K562 (cell line): ENCODE measurements around the gene ANXA2. TPM values are rescaled to one million over a fixed set of nuclear protein-coding genes. Genes with fewer than 3 reads are reported as not detected.

ENCODE experiments used
- ATAC-seq: fragments of 200-7000 bp; cut with Tn5 transposase; 3 replicates; pipeline ENCODE4 v1.9.1; 2020; ENCODE audit warnings: moderate library complexity
- BruUV-seq: library from RNA; stranded (reverse); fragments of 400-500 nt; replicated peaks from 2 replicates; lab custom pipeline; 2021; lab: Mats Ljungman, UMichigan
- CTCF ChIA-PET: fragments of 300-600 bp; formaldehyde crosslinking; extraction: SDS; loops from one replicate; lab custom pipeline; 2021; ENCODE audit warnings: low intra/inter-chr PET ratio; lab: Yijun Ruan, JAX
- POLR2A ChIA-PET: fragments of 300-600, 350-650 bp; sonication (Branson Sonifier 250); formaldehyde crosslinking; extraction: SDS; loops from one replicate; lab custom pipeline; 2021; ENCODE audit warnings: antibody characterized with exemption, inconsistent platforms; lab: Yijun Ruan, JAX
- DNase-seq, 4 experiments: peaks; one replicate each; pipeline versions ENCODE4 v3.0.0 to v3.0.0-alpha.2; 2011 to 2018; ENCODE audit warnings: low spot score in 3 of 4, mixed read lengths in 3 of 4; ENCODE audit errors: extremely low read depth in 1 of 4
- FAIRE-seq: peaks from 2 replicates; lab custom pipeline; 2011; peaks lifted over from hg19 to GRCh38; lab: Jason Lieb, UNC
- H2AFZ ChIP-seq: 2 replicates; pipeline ENCODE4 v1.6.0; 2011; ENCODE audit warnings: low read depth, low read length, control low read depth, inconsistent platforms
- H3K27ac ChIP-seq: fragments of 200-600 bp; 3 replicates; pipeline ENCODE4 v1.8.0; 2011; ENCODE audit warnings: low read depth, mild to moderate bottlenecking, control low read depth, inconsistent platforms, low read length, moderate library complexity, mixed read lengths; ENCODE audit errors: extremely low read depth
- H3K27me3 ChIP-seq, 2 experiments: fragments of 300-600 bp in 1 of 2; 2 replicates in 1 of 2; 3 replicates in 1 of 2; pipeline versions ENCODE4 v1.6.0 to v1.8.0; 2011; ENCODE audit warnings: inconsistent platforms in 2 of 2, low read length in 2 of 2, mild to moderate bottlenecking in 1 of 2, mixed read lengths in 1 of 2, moderate library complexity in 1 of 2; ENCODE audit not compliant: control insufficient read depth in 2 of 2, insufficient read depth in 2 of 2
- H3K36me3 ChIP-seq: fragments of 300-600 bp; 3 replicates; pipeline ENCODE4 v1.8.0; 2011; ENCODE audit warnings: mild to moderate bottlenecking, low read length, inconsistent platforms; ENCODE audit not compliant: control insufficient read depth, insufficient read depth
- H3K4me1 ChIP-seq, 2 experiments: fragments of 200-600 bp in 1 of 2; replicated peaks in 1 of 2; 2 replicates in 1 of 2; 3 replicates in 1 of 2; pipeline versions ENCODE4 v1.5.1 to v1.8.0; 2011; ENCODE audit warnings: inconsistent platforms in 2 of 2, low read length in 2 of 2, mild to moderate bottlenecking in 1 of 2, mixed read lengths in 1 of 2, moderate library complexity in 1 of 2; ENCODE audit not compliant: control insufficient read depth in 2 of 2, insufficient read depth in 2 of 2
- H3K4me2 ChIP-seq: 2 replicates; pipeline ENCODE4 v1.6.1; 2011; ENCODE audit warnings: low read length, control low read depth, inconsistent platforms, mixed read lengths; ENCODE audit not compliant: insufficient read depth
- H3K4me3 ChIP-seq: fragments of 200-600 bp; sonication (generic), shearing (Covaris generic); 2 replicates; pipeline ENCODE4 v1.5.1; 2016; ENCODE audit warnings: control low read depth, inconsistent platforms
- H3K79me2 ChIP-seq: fragments of 200-600 bp; 3 replicates; pipeline ENCODE4 v1.8.0; 2011; ENCODE audit warnings: low read length, inconsistent platforms; ENCODE audit not compliant: control insufficient read depth, insufficient read depth
- H3K9ac ChIP-seq, 2 experiments: 2 replicates each; pipeline versions ENCODE4 v1.6.0 to v1.6.1; 2011; ENCODE audit warnings: low read depth in 2 of 2, low read length in 2 of 2, control low read depth in 1 of 2, inconsistent platforms in 1 of 2, mild to moderate bottlenecking in 1 of 2, mixed read lengths in 1 of 2; ENCODE audit not compliant: insufficient read depth in 1 of 2
- H3K9me1 ChIP-seq: one replicate; pipeline ENCODE4 v1.6.0; 2011; ENCODE audit warnings: inconsistent platforms, mild to moderate bottlenecking, low read length, moderate library complexity; ENCODE audit not compliant: control insufficient read depth, insufficient read depth
- H3K9me3 ChIP-seq: replicated peaks from 2 replicates; pipeline ENCODE4 v1.5.1; 2011; ENCODE audit warnings: low read depth, low read length, inconsistent platforms; ENCODE audit not compliant: control insufficient read depth, insufficient read depth
- H4K20me1 ChIP-seq: replicated peaks from 2 replicates; pipeline ENCODE4 v1.6.1; 2011; ENCODE audit warnings: low read length, inconsistent platforms, mixed read lengths; ENCODE audit not compliant: control insufficient read depth, insufficient read depth
- C11orf30 ChIP-seq: fragments of 450-650 bp; IDR thresholded peaks from 2 replicates; pipeline ENCODE4 v1.6.1; 2016; ENCODE audit warnings: low read depth, mild to moderate bottlenecking
- POLR2B ChIP-seq: fragments of 450-650 bp; IDR thresholded peaks from 2 replicates; pipeline ENCODE4 v1.6.1; 2018; ENCODE audit warnings: low read depth; ENCODE audit not compliant: partially characterized antibody
- TCF7 ChIP-seq: sonication (generic); IDR thresholded peaks from 2 replicates; pipeline ENCODE4 v1.6.1; 2016; ENCODE audit warnings: antibody characterized with exemption, borderline replicate concordance
- TOE1 ChIP-seq, 2 experiments: fragments of 450-650 bp in 1 of 2; sonication (generic) in 1 of 2; formaldehyde crosslinking in 1 of 2; IDR thresholded peaks; 2 replicates each; pipeline versions ENCODE4 v1.7.1 to v1.8.0; 2016 to 2022; ENCODE audit warnings: borderline replicate concordance in 2 of 2, mild to moderate bottlenecking in 2 of 2, antibody characterized with exemption in 1 of 2, inconsistent platforms in 1 of 2, low read depth in 1 of 2, missing genetic modification reagents in 1 of 2, moderate library complexity in 1 of 2
- TSHZ1 ChIP-seq: fragments of 250-450 bp; sonication (Bioruptor Pico); IDR thresholded peaks from 2 replicates; pipeline ENCODE4 v1.4.0; 2020; ENCODE audit warnings: mild to moderate bottlenecking, moderate library complexity
- ZNF24 ChIP-seq: fragments of 450-650 bp; IDR thresholded peaks from 2 replicates; pipeline ENCODE4 v1.6.1; 2016
- ZNF316 ChIP-seq: fragments of 450-650 bp; IDR thresholded peaks from 2 replicates; pipeline ENCODE4 v1.6.1; 2016
- WGBS: fragments of 100-300 bp; shearing (Covaris generic); methylation state at CpG from one replicate; pipeline ENCODE4 v1.1.6; 2016; ENCODE audit warnings: low coverage, mixed read lengths; ENCODE audit not compliant: insufficient coverage; ENCODE audit errors: missing lambda C conversion rate; 5-methylcytosine and 5-hydroxymethylcytosine counted together
- in situ Hi-C: fragments of 300-500 bp; cut with MboI; formaldehyde crosslinking; loops from 4 replicates; pipeline ENCODE4 v1.15.0; 2018; ENCODE audit warnings: inconsistent platforms, mixed read lengths
- intact Hi-C: fragments of 100-400 bp; cut with micrococcal nuclease; formaldehyde crosslinking; loops from 2 replicates; pipeline ENCODE4 v1.14.2; 2022
- polyA plus RNA-seq, 8 experiments: library from polyadenylated mRNA; depleted of rRNA in 4 of 8; stranded (reverse) in 5 of 8; unstranded in 3 of 8; fragments of >200 nt; fragmentation: Nextera tagmentation in 2 of 8; fragmentation: Illumina TruSeq in 1 of 8; extraction: Ambion mirVana in 2 of 8; extraction: Trizol in 1 of 8; gene quantifications; 2 replicates each; pipeline versions ENCODE4 v1.2.1 to v1.2.3, GENCODE V29; 2011 to 2014; ENCODE audit warnings: inconsistent platforms in 1 of 8, missing spikeins in 1 of 8
- total RNA-seq, 7 experiments: library from RNA; depleted of rRNA in 6 of 7; stranded (reverse); fragments of >200 nt in 6 of 7; fragmentation: Illumina TruSeq in 2 of 7; extraction: Trizol in 2 of 7; gene quantifications; 2 replicates each; pipeline versions ENCODE4 v1.2.1 to v1.2.3, GENCODE V29; 2011 to 2021; ENCODE audit warnings: low replicate concordance in 1 of 7

The ANXA2 gene
- total and polyA plus RNA-seq, 9 of the 15 experiments (the other 6 are each of a cell fraction or from before 2014, with no cell fraction given), result 301 to 1,102 (median 452) TPM

- Histone ChIP-seq H3K36me3 (peaks cover 66% of the 10 kb centered on the region; the same call in 2 of the 3 replicates), H3K9ac (no peak overlapping the region), H3K4me3 (no peak overlapping the region), H3K9me1 (peaks cover 14% of the 10 kb centered on the region), H3K27ac (no peak overlapping the region), H3K27me3 (no peaks in the 10 kb centered on the region), H4K20me1 (peaks cover 65% of the 10 kb centered on the region), H3K4me2 (no peak overlapping the region), H3K79me2 (peaks cover 98% of the 10 kb centered on the region), H3K9me3 (no peaks in the 10 kb centered on the region), H2AFZ (no peak overlapping the region), H3K4me1 (peaks cover 14 to 35% of the 10 kb centered on the region in 2 experiments)
- intact Hi-C loops, result no loop called here
- TF ChIP-seq TSHZ1 (CRISPR knock-in tag), result no peak
- TF ChIP-seq ZNF316, result peak; percentile 25; the same call in 1 of the 2 replicates
- peak; percentile 40 for TF ChIP-seq POLR2B
- no peak for TF ChIP-seq TOE1 (IDR thresholded peaks at IDR 0.05; ENCODE audit: borderline replicate concordance)
- TF ChIP-seq TOE1 (CRISPR knock-in tag; IDR thresholded peaks at IDR 0.05; ENCODE audit: borderline replicate concordance, low read depth), result no peak
- TF ChIP-seq ZNF24, result no peak
- TF ChIP-seq TCF7, result no peak
- TF ChIP-seq C11orf30, result peak; percentile 27; the same call in 1 of the 2 replicates
- in situ Hi-C loops, result no loop called here
- ATAC-seq (no peak), DNase-seq (no peak), FAIRE-seq (no peak)
- BruUV-seq, result no TSS peak
- ChIA-PET CTCF (no interaction called here), POLR2A (interaction anchor here (5.6 kb wide), 1 partner anchor 10 kb away, joined by 38 read pairs; no protein-coding TSS in a partner anchor)
- WGBS, result 26% methylated on average over 4 of the region's 4 CpGs
These were observed 6.0 kb downstream of the ANXA2 start for GRCh38 chr15:60391722-60392315.
